GM12872 (cell line): ENCODE data around the gene APPBP2.

Experiments used
- CTCF ChIP-seq: IDR thresholded peaks from 3 replicates; pipeline ENCODE4 v1.5.1; 2011; ENCODE audit warnings: low read depth, mild to moderate bottlenecking, low read length, moderate library complexity; ENCODE audit not compliant: insufficient read depth

Gene APPBP2

GRCh38 chr17:60522889-60523626, 3.0 kb downstream of the APPBP2 start:
- TF ChIP-seq CTCF = no peak

GRCh38 chr17:60519795-60520194, 6.2 kb downstream of the APPBP2 start:
- no peak for TF ChIP-seq CTCF

- TF ChIP-seq CTCF = no peak
Measured at GRCh38 chr17:60514500-60514899, 11.5 kb downstream of the APPBP2 start.

- TF ChIP-seq CTCF = no peak
Measured at GRCh38 chr17:60514053-60514452, 12.0 kb downstream of the APPBP2 start.

DNA sequence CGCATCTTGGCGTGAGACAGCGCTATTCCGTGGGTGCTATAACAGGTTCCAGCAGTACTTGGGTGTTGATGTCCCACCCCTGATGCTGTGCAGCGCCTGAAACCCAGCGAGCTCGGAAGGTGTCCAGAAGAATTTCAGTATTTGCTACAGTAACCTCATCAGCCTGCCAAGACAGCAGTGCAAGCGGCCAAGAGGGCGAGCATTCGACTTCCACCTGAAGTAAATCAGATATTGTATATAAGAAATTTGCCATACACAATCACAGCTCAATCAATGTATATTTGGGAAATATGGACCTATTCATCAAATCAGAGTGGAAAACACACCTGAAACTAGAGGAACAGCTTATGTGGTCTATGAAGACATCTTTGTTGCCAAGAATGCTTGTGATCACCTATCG, 13.0 kb downstream of the APPBP2 start:
- TF ChIP-seq CTCF = no peak

DNA sequence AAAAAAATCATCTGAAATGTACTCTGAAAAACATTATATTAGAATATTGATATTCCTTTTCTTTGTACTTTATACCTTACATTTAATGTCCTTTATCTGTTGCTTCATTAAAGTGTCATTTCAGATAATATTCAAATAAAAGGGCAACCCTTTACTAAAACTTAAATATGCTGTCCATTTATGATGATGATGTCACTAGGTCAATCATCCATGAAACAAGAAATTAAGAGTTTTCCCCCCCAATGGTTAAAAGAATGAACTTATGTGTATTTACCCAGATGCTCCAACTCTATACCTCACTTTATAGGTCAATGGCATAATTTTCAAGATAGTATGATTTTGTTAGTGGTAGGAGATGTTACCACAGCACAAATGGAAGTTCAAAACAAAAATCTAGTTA, 15.3 kb downstream of the APPBP2 start:
- no peak for TF ChIP-seq CTCF

- no peak for TF ChIP-seq CTCF
Measured at GRCh38 chr17:60510031-60510430, 16.0 kb downstream of the APPBP2 start.
